Sciatic nerve (tissue), 2 donors: ENCODE data around the gene TK1. TPM values are rescaled to one million over a fixed set of nuclear protein-coding genes. Genes with fewer than 3 reads are reported as not detected.
"Not testable (repeated sequence)": the region's sequence is repeated elsewhere in the genome, so short reads cannot be mapped to it uniquely, and the experiment has no call there.

Experiments
- ATAC-seq: fragments of 200-7000 bp; cut with Tn5 transposase; one replicate; pipeline ENCODE4 v1.9.1; 2020; ENCODE audit warnings: mild to moderate bottlenecking, moderate library complexity
- DNase-seq: peaks from one replicate; pipeline ENCODE4 v3.0.0-alpha.2; 2020; ENCODE audit warnings: low spot score
- intact Hi-C: fragments of 100-400 bp; cut with DNase I; formaldehyde crosslinking; loops from one replicate; pipeline ENCODE4 v1.14.2; 2022
- total RNA-seq: library from RNA; stranded (reverse); fragmentation: NEBNext Ultra II Directional; extraction: Animal tissue kit (Norgen Biotek cat#: 25700); gene quantifications from one replicate; pipeline ENCODE4 v1.2.1, GENCODE V29; 2021
- donor health status: DM: no; HTN: no; CAD: no.
- donor health status: DM: no; HTN: no; CAD: no.

TK1 gene
- total RNA-seq, 1 donor from 2014 or later: 1.8 TPM

DNA sequence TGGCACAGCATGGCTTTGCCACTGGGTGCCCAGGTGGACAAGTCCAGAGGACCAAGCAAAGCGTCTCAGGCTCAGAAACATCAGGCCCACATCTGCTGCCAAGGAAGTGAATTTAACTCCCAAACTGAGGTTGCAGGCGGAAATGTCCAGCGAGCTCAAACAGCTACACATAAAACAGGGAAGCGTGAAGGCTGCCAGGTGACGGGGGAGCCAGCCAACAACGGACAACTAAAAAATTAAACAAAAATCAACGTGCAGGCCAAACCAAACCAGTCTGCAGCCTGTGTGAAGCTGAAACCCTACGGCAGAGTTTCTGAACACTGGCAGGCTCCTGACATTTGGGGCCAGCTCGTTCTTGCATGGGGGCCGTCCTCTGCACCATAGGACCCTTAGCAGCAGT is 2.5 kb downstream of the TK1 start:
- DNase-seq (no peak), ATAC-seq (no peak)
- intact Hi-C loops: no loop called here

DNA sequence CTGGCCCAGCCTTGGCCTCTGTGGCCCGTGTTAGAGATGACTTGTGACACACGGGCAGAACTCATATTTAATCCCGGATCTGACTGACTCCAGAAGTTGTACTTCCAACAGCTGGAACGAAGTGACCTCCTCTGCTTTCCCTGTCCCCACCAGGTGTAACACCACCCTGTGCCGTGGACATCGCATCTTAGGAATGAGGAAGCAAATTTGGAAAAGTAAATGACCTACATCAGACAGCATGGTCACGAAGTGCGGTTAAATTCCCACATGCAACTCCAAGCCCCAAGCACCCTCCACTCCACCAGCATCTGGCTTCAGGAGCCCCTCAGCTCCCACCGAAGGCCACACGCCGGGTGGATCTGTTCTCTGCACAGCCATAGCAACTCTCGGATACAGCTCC is 2.9 kb downstream of the TK1 start:
- intact Hi-C loops: no loop called here
- DNase-seq (no peak), ATAC-seq (no peak)

DNA sequence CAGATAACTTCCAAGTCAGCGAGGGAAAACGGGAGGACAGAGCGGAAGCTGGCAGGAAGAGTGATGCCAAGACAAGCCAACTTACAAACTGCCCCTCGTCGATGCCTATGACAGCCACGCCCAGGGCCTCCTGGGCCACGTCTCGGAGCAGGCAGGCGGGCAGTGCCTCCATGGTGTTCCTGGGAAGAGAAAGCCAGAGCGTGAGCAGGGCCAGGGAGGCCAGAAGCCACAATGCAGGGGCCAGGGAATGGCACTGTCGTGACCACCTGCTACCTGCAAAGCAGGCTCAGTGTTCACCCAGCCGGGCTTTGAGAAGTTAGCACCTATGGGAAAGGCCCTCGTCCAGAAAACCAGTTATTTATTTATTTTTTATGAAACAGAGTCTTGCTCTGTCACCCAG is 4.3 kb downstream of the TK1 start:
- ATAC-seq (no peak), DNase-seq (no peak)
- intact Hi-C loops: no loop called here

DNA sequence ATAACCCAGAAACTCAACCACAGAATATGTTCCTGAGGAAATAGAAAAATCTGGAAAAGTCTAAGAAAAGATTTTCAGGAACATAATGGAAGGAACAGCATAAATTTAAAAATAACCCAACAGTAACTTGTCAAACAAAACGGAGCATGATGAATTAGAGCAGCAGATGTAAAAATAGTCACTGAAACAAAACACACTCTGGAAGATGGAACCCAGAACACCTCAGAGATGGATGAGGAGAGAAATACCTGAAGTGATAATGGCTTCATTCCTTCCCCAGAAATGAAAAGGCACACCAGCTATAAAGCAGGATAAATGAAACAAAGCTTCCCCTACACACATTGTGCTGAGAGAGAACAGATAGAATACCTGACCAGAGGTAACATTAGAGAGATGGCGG is 6.3 kb downstream of the TK1 start:
- intact Hi-C loops: no loop called here

DNA sequence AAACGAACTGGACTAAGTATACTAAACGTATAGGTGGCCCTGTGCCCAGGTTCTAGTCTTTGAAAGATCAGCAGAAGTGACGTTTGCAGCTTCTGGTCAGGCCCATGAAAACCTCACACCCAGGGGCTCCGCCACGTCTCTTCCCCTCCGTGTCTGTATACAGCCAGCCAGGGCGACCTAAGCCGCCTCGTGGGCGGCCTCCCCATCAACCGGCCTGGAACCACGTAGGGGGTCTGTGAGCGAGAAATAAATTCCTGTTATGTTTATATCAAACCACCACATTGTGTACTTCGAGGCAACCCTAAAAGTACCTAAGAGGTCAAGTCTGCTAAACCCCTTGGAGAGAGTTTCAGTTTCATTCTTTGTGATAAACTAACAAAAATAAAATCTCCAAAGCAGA is 6.8 kb downstream of the TK1 start:
- ATAC-seq (peak; percentile 21), DNase-seq (no peak)
- intact Hi-C loops: no loop called here

More for the DNA sequence above, 6.3 kb downstream of the TK1 start:
- ATAC-seq (no peak), DNase-seq (no peak)

GRCh38 chr17:78179372-78179771 is 7.5 kb downstream of the TK1 start:
- DNase-seq: no peak
- intact Hi-C loops: loop anchor here (5.0 kb wide), 1 partner anchor 67 kb away; no protein-coding TSS in a partner anchor

DNA sequence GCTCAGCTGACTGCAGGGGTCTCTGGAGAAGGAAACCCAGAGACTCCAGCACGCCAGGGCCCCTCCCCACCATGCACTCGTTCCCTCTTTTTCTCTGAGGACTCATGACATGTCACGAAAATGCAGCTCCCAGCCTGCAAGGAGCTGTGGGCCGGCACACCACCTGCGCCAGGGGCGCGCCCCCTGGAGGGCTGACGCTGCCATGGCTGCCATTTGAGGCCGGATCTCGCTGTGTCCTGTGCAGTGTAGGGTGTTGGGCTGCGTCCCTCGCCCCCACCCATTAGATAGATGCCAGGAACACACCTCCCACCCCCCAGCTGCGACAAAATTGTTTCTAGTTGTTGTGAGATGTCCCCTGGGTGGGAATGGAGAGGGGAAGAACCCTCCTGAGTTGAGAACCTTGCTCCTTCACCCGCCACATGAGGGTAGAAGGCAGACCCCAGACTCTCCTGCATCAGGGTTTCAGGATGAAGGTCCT is 10.3 kb downstream of the TK1 start:
- intact Hi-C loops: loop anchor here (5.0 kb wide), 1 partner anchor 64 kb away; no protein-coding TSS in a partner anchor
- ATAC-seq: peak; percentile 34
- peak; percentile 83 for DNase-seq

More at GRCh38 chr17:78179372-78179771, 7.5 kb downstream of the TK1 start:
- peak; percentile 47 for ATAC-seq

- ATAC-seq (no peak), DNase-seq (no peak)
- intact Hi-C loops: loop anchor here (5.0 kb wide), 1 partner anchor 63 kb away; no protein-coding TSS in a partner anchor
These were observed 11.2 kb downstream of the TK1 start for GRCh38 chr17:78175643-78175981.

GRCh38 chr17:78174870-78175642 is 11.8 kb downstream of the TK1 start:
- intact Hi-C loops: loop anchor here (5.0 kb wide), 1 partner anchor 63 kb away; no protein-coding TSS in a partner anchor
- no peak for DNase-seq
- no peak for ATAC-seq

GRCh38 chr17:78174346-78174869 is 12.4 kb downstream of the TK1 start:
- intact Hi-C loops: no loop called here
- peak; percentile 58 for ATAC-seq
- DNase-seq: peak; percentile 82

GRCh38 chr17:78173097-78173715 is 13.6 kb downstream of the TK1 start:
- DNase-seq: no peak
- intact Hi-C loops: no loop called here
- peak; percentile 43 for ATAC-seq

- ATAC-seq: peak; percentile 28
- intact Hi-C loops: no loop called here
- no peak for DNase-seq
These were observed 14.4 kb downstream of the TK1 start for GRCh38 chr17:78172249-78173051.

DNA sequence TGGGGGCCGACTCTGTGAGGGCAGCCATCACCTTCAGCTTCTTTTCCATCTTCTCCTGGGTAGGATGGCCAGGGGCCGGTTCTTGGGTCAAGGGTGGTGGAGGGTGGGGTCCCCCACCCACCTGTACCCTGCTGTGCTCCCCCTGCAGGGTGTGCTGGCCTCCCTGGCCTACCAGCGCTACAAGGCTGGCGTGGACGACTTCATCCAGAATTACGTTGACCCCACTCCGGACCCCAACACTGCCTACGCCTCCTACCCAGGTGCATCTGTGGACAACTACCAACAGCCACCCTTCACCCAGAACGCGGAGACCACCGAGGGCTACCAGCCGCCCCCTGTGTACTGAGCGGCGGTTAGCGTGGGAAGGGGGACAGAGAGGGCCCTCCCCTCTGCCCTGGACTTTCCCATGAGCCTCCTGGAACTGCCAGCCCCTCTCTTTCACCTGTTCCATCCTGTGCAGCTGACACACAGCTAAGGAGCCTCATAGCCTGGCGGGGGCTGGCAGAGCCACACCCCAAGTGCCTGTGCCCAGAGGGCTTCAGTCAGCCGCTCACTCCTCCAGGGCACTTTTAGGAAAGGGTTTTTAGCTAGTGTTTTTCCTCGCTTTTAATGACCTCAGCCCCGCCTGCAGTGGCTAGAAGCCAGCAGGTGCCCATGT is 15.1 kb downstream of the TK1 start:
- ATAC-seq, intact Hi-C loops, DNase-seq: not testable (repeated sequence)

DNA sequence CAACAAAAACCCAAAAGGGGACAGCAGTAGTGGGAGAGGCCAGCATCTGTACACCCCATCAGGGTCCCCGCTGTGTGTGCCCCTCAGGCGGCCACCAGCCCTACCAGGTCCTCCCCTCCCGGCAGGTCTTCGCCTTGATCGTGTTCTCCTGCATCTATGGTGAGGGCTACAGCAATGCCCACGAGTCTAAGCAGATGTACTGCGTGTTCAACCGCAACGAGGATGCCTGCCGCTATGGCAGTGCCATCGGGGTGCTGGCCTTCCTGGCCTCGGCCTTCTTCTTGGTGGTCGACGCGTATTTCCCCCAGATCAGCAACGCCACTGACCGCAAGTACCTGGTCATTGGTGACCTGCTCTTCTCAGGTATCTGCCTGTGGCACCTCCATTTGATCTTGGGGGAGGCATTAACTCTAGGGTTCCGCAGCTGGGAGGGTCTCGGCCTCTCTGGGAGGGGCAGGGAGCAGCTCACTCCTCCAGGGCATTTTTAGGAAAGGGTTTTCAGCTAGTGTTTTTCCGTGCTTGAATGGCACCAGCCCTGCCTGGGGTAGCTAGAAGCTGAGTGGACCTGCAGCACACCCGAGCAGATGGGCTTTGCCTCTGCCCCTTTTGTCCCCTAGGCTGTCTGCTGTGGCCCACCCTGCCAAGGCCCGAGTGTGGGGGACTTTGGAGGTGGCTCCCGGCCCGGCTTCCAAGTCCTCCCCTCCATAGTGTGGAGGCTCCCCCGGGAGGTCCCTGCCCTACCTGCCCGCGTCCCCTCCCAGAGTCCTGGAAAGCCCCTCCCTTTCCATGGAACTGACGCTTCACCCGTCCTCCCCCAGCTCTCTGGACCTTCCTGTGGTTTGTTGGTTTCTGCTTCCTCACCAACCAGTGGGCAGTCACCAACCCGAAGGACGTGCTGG is 15.9 kb downstream of the TK1 start:
- intact Hi-C loops: no loop called here
- no peak for DNase-seq
- no peak for ATAC-seq

DNA sequence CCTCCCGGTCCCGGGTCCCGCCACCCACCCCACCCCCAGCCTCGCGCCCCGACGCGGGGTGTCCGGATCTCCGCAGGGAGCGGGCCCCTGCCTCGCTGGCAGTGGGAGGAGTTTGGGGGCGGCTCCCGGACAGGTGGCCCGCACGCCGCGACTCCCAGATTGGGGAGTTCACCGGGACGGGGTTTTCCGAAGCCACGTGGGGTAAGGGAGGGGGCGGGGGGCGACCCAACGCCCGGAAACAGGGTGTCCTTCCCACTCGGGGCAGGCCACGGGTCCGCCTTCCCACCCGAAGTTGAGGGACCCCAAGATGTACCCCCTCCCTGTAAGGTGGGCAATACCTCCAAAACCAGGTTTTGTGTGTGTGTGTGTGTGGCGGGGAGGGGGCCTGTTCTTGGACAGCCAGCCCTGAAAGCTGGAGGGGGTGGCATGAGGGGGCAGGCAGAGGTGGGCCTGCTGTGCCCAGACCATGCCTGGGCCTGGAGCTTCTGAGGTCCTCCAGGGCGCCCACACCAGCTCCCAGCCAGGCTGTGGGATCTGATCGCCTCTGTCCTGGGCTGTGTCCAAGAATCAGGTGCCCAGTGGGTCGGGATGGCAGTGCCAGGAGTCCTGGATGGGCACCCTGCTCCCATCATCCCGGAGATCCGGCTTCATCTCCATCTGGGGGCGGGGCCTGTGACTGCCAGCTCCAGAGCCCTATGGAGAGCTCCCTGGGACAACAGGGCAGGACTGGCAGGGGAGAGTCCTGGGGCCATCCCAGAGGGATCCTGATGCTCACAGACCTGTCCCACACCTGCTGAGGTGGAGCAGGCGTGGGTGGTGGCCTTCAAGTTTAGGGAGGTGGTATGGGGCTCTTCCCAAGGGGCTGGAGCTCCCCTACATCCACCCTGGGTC is 17.7 kb downstream of the TK1 start:
- intact Hi-C loops: no loop called here
- ATAC-seq (peak; percentile 19), DNase-seq (no peak)

- DNase-seq: peak; percentile 88
- intact Hi-C loops: no loop called here
- ATAC-seq: peak; percentile 59
These were observed 18.5 kb downstream of the TK1 start, which contains the start of gene SYNGR2 for GRCh38 chr17:78168242-78168902. SYNGR2 (plus strand) TSS chr17:78168581; CDS start chr17:78168617, 36 bp downstream.
